OCI-M2 (cell line): ENCODE data around the gene KLHL29.
"Not testable (repeated sequence)": the region's sequence is repeated elsewhere in the genome, so short reads cannot be mapped to it uniquely, and the experiment has no call there.

Experiments used
- DNase-seq: peaks from one replicate; lab custom pipeline; 2025; ENCODE audit not compliant: unreplicated experiment; lab: John Stamatoyannopoulos, UW

The KLHL29 gene

GRCh38 chr2:23384551-23385343, at the start of gene KLHL29:
KLHL29 (plus strand) TSS chr2:23385179; CDS start chr2:23562197, 177,018 bp downstream.
- no peak for DNase-seq

- DNase-seq: no peak
Observed at GRCh38 chr2:23335550-23335949, 49.4 kb upstream of the KLHL29 start.

GRCh38 chr2:23342075-23342474, 42.9 kb upstream of the KLHL29 start:
- no peak for DNase-seq

- no peak for DNase-seq
Observed at GRCh38 chr2:23346029-23346428, 39.0 kb upstream of the KLHL29 start.

- no peak for DNase-seq
Observed at GRCh38 chr2:23346781-23347180, 38.2 kb upstream of the KLHL29 start.

GRCh38 chr2:23347471-23348092, 37.4 kb upstream of the KLHL29 start:
- DNase-seq: no peak

- DNase-seq: not testable (repeated sequence)
Observed at GRCh38 chr2:23348093-23348481, 36.9 kb upstream of the KLHL29 start.

GRCh38 chr2:23349508-23349907, 35.5 kb upstream of the KLHL29 start:
- DNase-seq: no peak

- no peak for DNase-seq
Observed at GRCh38 chr2:23350041-23350791, 34.8 kb upstream of the KLHL29 start.

- no peak for DNase-seq
Observed at GRCh38 chr2:23350792-23351355, 34.1 kb upstream of the KLHL29 start.

- DNase-seq: no peak
Observed at GRCh38 chr2:23351388-23352141, 33.4 kb upstream of the KLHL29 start.

- no peak for DNase-seq
Observed at GRCh38 chr2:23354554-23354953, 30.4 kb upstream of the KLHL29 start.

GRCh38 chr2:23355001-23355400, 30.0 kb upstream of the KLHL29 start:
- no peak for DNase-seq

- no peak for DNase-seq
Observed at GRCh38 chr2:23356711-23357110, 28.3 kb upstream of the KLHL29 start.

- no peak for DNase-seq
Observed at GRCh38 chr2:23359631-23360567, 25.1 kb upstream of the KLHL29 start.

GRCh38 chr2:23360571-23361125, 24.3 kb upstream of the KLHL29 start:
- no peak for DNase-seq

- DNase-seq: no peak
Observed at GRCh38 chr2:23361152-23361551, 23.8 kb upstream of the KLHL29 start.

GRCh38 chr2:23363268-23363667, 21.7 kb upstream of the KLHL29 start:
- no peak for DNase-seq

- no peak for DNase-seq
Observed at GRCh38 chr2:23363831-23364230, 21.1 kb upstream of the KLHL29 start.
